ENCODE measurements around the gene ZNRF1.

The ZNRF1 gene

GRCh38 chr16:75110637-75111513 is 112.1 kb downstream of the ZNRF1 start:
- peak overlapping the region; percentile 39 to 59 for H3K4me3 ChIP-seq (ENCODE audit: low read depth in 1 of 2, low read length in 2 of 2)
- peak overlapping the region; percentile 35 to 45 for H3K9ac ChIP-seq (ENCODE audit: low read depth in 1 of 2, low read length in 2 of 2)

GRCh38 chr16:75111514-75111940 is 112.7 kb downstream of the ZNRF1 start:
- no peaks in the 10 kb centered on the region for H3K9me3 ChIP-seq (ENCODE audit: control insufficient read depth in 1 of 2, low read length in 2 of 2)
- H3K27me3 ChIP-seq (ENCODE audit: control insufficient read depth in 1 of 2, insufficient read depth in 2 of 2, low read length in 2 of 2): no peaks in the 10 kb centered on the region
- peaks cover 0 to 5% of the 10 kb centered on the region in 2 donors for H3K36me3 ChIP-seq (ENCODE audit: control insufficient read depth in 1 of 2, insufficient read depth in 2 of 2, low read length in 2 of 2)
- peaks cover 40 to 51% of the 10 kb centered on the region in 2 donors for H3K4me1 ChIP-seq (ENCODE audit: control insufficient read depth in 1 of 2, insufficient read depth in 2 of 2, low read length in 2 of 2)
- peak overlapping the region in 1 of 2 donors; percentile 59 for H3K4me3 ChIP-seq (ENCODE audit: low read depth in 1 of 2, low read length in 2 of 2)
- H3K9ac ChIP-seq (ENCODE audit: low read depth in 1 of 2, low read length in 2 of 2): no peak overlapping the region
- no peak overlapping the region for H3K27ac ChIP-seq (ENCODE audit: low read depth, low read length)

More at GRCh38 chr16:75110637-75111513, 112.1 kb downstream of the ZNRF1 start:
- Histone ChIP-seq H3K4me1 (ENCODE audit: control insufficient read depth in 1 of 2, insufficient read depth in 2 of 2, low read length in 2 of 2) (peaks cover 39 to 54% of the 10 kb centered on the region in 2 donors), H3K27ac (ENCODE audit: low read depth, low read length) (no peak overlapping the region), H3K27me3 (ENCODE audit: control insufficient read depth in 1 of 2, insufficient read depth in 2 of 2, low read length in 2 of 2) (no peaks in the 10 kb centered on the region), H3K36me3 (ENCODE audit: control insufficient read depth in 1 of 2, insufficient read depth in 2 of 2, low read length in 2 of 2) (peaks cover 0 to 11% of the 10 kb centered on the region in 2 donors), H3K9me3 (ENCODE audit: control insufficient read depth in 1 of 2, low read length in 2 of 2) (no peaks in the 10 kb centered on the region)

- H3K27me3 ChIP-seq (ENCODE audit: control insufficient read depth in 1 of 2, insufficient read depth in 2 of 2, low read length in 2 of 2): no peaks in the 10 kb centered on the region
- H3K4me1 ChIP-seq (ENCODE audit: control insufficient read depth in 1 of 2, insufficient read depth in 2 of 2, low read length in 2 of 2): peaks cover 43 to 51% of the 10 kb centered on the region in 2 donors
- H3K9ac ChIP-seq (ENCODE audit: low read depth in 1 of 2, low read length in 2 of 2): no peak overlapping the region
- no peaks in the 10 kb centered on the region for H3K36me3 ChIP-seq (ENCODE audit: control insufficient read depth in 1 of 2, insufficient read depth in 2 of 2, low read length in 2 of 2)
- H3K9me3 ChIP-seq (ENCODE audit: control insufficient read depth in 1 of 2, low read length in 2 of 2): no peaks in the 10 kb centered on the region
- no peak overlapping the region for H3K4me3 ChIP-seq (ENCODE audit: low read depth in 1 of 2, low read length in 2 of 2)
- H3K27ac ChIP-seq (ENCODE audit: low read depth, low read length): no peak overlapping the region
Measured at GRCh38 chr16:75111961-75112733, 113.3 kb downstream of the ZNRF1 start.

- H3K27me3 ChIP-seq (ENCODE audit: control insufficient read depth in 1 of 2, insufficient read depth in 2 of 2, low read length in 2 of 2): no peaks in the 10 kb centered on the region
- no peak overlapping the region for H3K27ac ChIP-seq (ENCODE audit: low read depth, low read length)
- peaks cover 43 to 46% of the 10 kb centered on the region in 2 donors for H3K4me1 ChIP-seq (ENCODE audit: control insufficient read depth in 1 of 2, insufficient read depth in 2 of 2, low read length in 2 of 2)
- H3K4me3 ChIP-seq (ENCODE audit: low read depth in 1 of 2, low read length in 2 of 2): no peak overlapping the region
- no peaks in the 10 kb centered on the region for H3K9me3 ChIP-seq (ENCODE audit: control insufficient read depth in 1 of 2, low read length in 2 of 2)
- H3K36me3 ChIP-seq (ENCODE audit: control insufficient read depth in 1 of 2, insufficient read depth in 2 of 2, low read length in 2 of 2): no peaks in the 10 kb centered on the region
- no peak overlapping the region for H3K9ac ChIP-seq (ENCODE audit: low read depth in 1 of 2, low read length in 2 of 2)
Measured at GRCh38 chr16:75112734-75113491, 114.1 kb downstream of the ZNRF1 start.

- Histone ChIP-seq H3K4me3 (ENCODE audit: low read depth in 1 of 2, low read length in 2 of 2) (no peak overlapping the region), H3K27me3 (ENCODE audit: control insufficient read depth in 1 of 2, insufficient read depth in 2 of 2, low read length in 2 of 2) (no peaks in the 10 kb centered on the region), H3K36me3 (ENCODE audit: control insufficient read depth in 1 of 2, insufficient read depth in 2 of 2, low read length in 2 of 2) (no peaks in the 10 kb centered on the region), H3K9me3 (ENCODE audit: control insufficient read depth in 1 of 2, low read length in 2 of 2) (no peaks in the 10 kb centered on the region), H3K27ac (ENCODE audit: low read depth, low read length) (no peak overlapping the region), H3K9ac (ENCODE audit: low read depth in 1 of 2, low read length in 2 of 2) (no peak overlapping the region), H3K4me1 (ENCODE audit: control insufficient read depth in 1 of 2, insufficient read depth in 2 of 2, low read length in 2 of 2) (peaks cover 42 to 45% of the 10 kb centered on the region in 2 donors)
Measured at GRCh38 chr16:75113541-75114121, 114.8 kb downstream of the ZNRF1 start.

- H3K27ac ChIP-seq (ENCODE audit: low read depth, low read length): no peak overlapping the region
- H3K4me3 ChIP-seq (ENCODE audit: low read depth in 1 of 2, low read length in 2 of 2): no peak overlapping the region
- peaks cover 35 to 37% of the 10 kb centered on the region in 2 donors for H3K4me1 ChIP-seq (ENCODE audit: control insufficient read depth in 1 of 2, insufficient read depth in 2 of 2, low read length in 2 of 2)
- H3K9ac ChIP-seq (ENCODE audit: low read depth in 1 of 2, low read length in 2 of 2): no peak overlapping the region
- no peaks in the 10 kb centered on the region for H3K36me3 ChIP-seq (ENCODE audit: control insufficient read depth in 1 of 2, insufficient read depth in 2 of 2, low read length in 2 of 2)
- H3K27me3 ChIP-seq (ENCODE audit: control insufficient read depth in 1 of 2, insufficient read depth in 2 of 2, low read length in 2 of 2): no peaks in the 10 kb centered on the region
- H3K9me3 ChIP-seq (ENCODE audit: control insufficient read depth in 1 of 2, low read length in 2 of 2): no peaks in the 10 kb centered on the region
Measured at GRCh38 chr16:75114179-75114945, 115.5 kb downstream of the ZNRF1 start.

- Histone ChIP-seq H3K36me3 (ENCODE audit: control insufficient read depth in 1 of 2, insufficient read depth in 2 of 2, low read length in 2 of 2) (no peaks in the 10 kb centered on the region), H3K27ac (ENCODE audit: low read depth, low read length) (no peak overlapping the region), H3K4me1 (ENCODE audit: control insufficient read depth in 1 of 2, insufficient read depth in 2 of 2, low read length in 2 of 2) (peaks cover 26 to 29% of the 10 kb centered on the region in 2 donors), H3K9ac (ENCODE audit: low read depth in 1 of 2, low read length in 2 of 2) (no peak overlapping the region), H3K9me3 (ENCODE audit: control insufficient read depth in 1 of 2, low read length in 2 of 2) (no peaks in the 10 kb centered on the region), H3K27me3 (ENCODE audit: control insufficient read depth in 1 of 2, insufficient read depth in 2 of 2, low read length in 2 of 2) (no peaks in the 10 kb centered on the region), H3K4me3 (ENCODE audit: low read depth in 1 of 2, low read length in 2 of 2) (no peak overlapping the region)
Measured at GRCh38 chr16:75114946-75115825, 116.4 kb downstream of the ZNRF1 start.

- peaks cover 2 to 3% of the 10 kb centered on the region in 2 donors for H3K9me3 ChIP-seq (ENCODE audit: control insufficient read depth in 1 of 2, low read length in 2 of 2)
- H3K4me1 ChIP-seq (ENCODE audit: control insufficient read depth in 1 of 2, insufficient read depth in 2 of 2, low read length in 2 of 2): peaks cover 15 to 18% of the 10 kb centered on the region in 2 donors
- H3K27ac ChIP-seq (ENCODE audit: low read depth, low read length): peak within 1 kb of the TSS; percentile 50
- H3K27me3 ChIP-seq (ENCODE audit: control insufficient read depth in 1 of 2, insufficient read depth in 2 of 2, low read length in 2 of 2): no peaks in the 10 kb centered on the region
- H3K9ac ChIP-seq (ENCODE audit: low read depth in 1 of 2, low read length in 2 of 2): peak within 1 kb of the TSS; percentile 33 to 38
- H3K36me3 ChIP-seq (ENCODE audit: control insufficient read depth in 1 of 2, insufficient read depth in 2 of 2, low read length in 2 of 2): no peaks in the 10 kb centered on the region
- peak within 1 kb of the TSS; percentile 58 to 72 for H3K4me3 ChIP-seq (ENCODE audit: low read depth in 1 of 2, low read length in 2 of 2)
Measured at GRCh38 chr16:75116081-75116910, 117.5 kb downstream of the ZNRF1 start, which contains the start of gene LDHD. LDHD (minus strand) TSS chr16:75116780; CDS start chr16:75116720, 60 bp downstream.
